Kidney epithelial cell (primary cell): ENCODE data around the gene CTNNBIP1. TPM values are rescaled to one million over a fixed set of nuclear protein-coding genes. Genes with fewer than 3 reads are reported as not detected.

Source experiments
- DNase-seq: peaks from one replicate; pipeline ENCODE4 v3.0.0-alpha.2; 2010; ENCODE audit warnings: low read depth
- H3K27me3 ChIP-seq: 2 replicates; pipeline ENCODE4 v1.6.0; 2011; ENCODE audit warnings: low read length; ENCODE audit not compliant: control insufficient read depth, insufficient read depth
- H3K36me3 ChIP-seq: 2 replicates; pipeline ENCODE4 v1.5.1; 2011; ENCODE audit warnings: low read length; ENCODE audit not compliant: control insufficient read depth, insufficient read depth
- H3K4me3 ChIP-seq: 2 replicates; pipeline ENCODE4 v1.5.1; 2011; ENCODE audit warnings: low read depth, mild to moderate bottlenecking, control low read depth, low read length
- total RNA-seq: library from RNA; depleted of rRNA; stranded (reverse); fragments of >200 nt; gene quantifications from 2 replicates; pipeline ENCODE4 v1.2.3, GENCODE V29; 2015
- TF ChIP-seq, protein P1 (sequence below): IDR thresholded peaks from 2 replicates; pipeline ENCODE4 v1.5.1; 2011; ENCODE audit warnings: mild to moderate bottlenecking, moderate library complexity, low read length, control low read depth, inconsistent platforms; ENCODE audit not compliant: insufficient read depth, poor library complexity, severe bottlenecking

The CTNNBIP1 gene
- total RNA-seq, 1 donor from 2014 or later, result 27.4 TPM

GRCh38 chr1:9891207-9891606 lies 18.9 kb downstream of the CTNNBIP1 start:
- TF ChIP-seq, protein P1, sequence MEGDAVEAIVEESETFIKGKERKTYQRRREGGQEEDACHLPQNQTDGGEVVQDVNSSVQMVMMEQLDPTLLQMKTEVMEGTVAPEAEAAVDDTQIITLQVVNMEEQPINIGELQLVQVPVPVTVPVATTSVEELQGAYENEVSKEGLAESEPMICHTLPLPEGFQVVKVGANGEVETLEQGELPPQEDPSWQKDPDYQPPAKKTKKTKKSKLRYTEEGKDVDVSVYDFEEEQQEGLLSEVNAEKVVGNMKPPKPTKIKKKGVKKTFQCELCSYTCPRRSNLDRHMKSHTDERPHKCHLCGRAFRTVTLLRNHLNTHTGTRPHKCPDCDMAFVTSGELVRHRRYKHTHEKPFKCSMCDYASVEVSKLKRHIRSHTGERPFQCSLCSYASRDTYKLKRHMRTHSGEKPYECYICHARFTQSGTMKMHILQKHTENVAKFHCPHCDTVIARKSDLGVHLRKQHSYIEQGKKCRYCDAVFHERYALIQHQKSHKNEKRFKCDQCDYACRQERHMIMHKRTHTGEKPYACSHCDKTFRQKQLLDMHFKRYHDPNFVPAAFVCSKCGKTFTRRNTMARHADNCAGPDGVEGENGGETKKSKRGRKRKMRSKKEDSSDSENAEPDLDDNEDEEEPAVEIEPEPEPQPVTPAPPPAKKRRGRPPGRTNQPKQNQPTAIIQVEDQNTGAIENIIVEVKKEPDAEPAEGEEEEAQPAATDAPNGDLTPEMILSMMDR, result no peak
- no peak for DNase-seq
- no peak overlapping the region for H3K4me3 ChIP-seq
- no peaks in the 10 kb centered on the region for H3K36me3 ChIP-seq
- H3K27me3 ChIP-seq, result no peaks in the 10 kb centered on the region

DNA sequence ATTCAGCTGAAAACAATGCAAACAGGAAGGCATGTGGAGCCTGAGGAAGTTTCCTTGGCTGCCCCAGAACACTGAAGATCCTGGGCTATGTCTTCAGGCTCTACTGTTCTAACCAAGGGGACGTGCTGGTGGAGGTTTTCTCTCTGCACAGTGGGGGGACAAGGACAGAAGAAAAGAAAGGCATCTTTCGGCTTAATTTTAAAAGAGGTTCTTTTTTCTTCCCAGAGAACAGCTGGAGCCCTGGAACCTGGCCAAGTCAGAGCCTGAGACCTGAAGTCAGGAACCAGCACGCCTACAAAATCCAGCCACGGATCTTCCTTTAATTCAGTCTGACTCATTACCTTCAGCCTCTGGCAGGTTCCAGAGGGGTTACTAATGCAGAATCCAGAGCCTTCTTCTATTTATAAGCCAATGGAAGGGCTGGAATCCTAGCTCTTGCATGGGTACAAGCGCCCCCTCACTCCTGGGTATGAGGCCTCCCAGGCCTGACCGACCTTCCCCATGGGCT lies 19.8 kb downstream of the CTNNBIP1 start:
- DNase-seq, result peak; percentile 89
- TF ChIP-seq, protein P1, result no peak
- Histone ChIP-seq H3K27me3 (no peaks in the 10 kb centered on the region), H3K4me3 (no peak overlapping the region), H3K36me3 (no peaks in the 10 kb centered on the region)

DNA sequence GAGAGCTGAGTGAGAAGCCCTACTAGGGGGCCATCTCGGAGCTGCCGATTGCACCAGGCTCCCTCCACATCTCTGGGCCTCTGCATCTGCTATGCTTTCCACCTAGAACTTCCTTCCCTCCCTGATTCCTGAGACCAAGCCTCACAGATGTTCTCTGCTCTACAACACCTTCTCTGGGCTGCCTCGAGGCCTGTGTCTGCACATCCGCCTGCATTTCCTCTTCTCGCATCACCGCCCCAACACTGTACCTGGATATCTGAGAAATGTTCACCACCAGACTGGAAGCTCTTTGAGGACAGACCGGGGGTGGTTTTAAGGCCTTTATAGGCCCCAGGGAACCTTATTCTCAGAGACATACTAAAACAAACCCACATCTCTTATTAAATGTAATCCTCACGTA lies 20.7 kb downstream of the CTNNBIP1 start:
- TF ChIP-seq, protein P1, result no peak
- DNase-seq, result no peak
- Histone ChIP-seq H3K36me3 (no peaks in the 10 kb centered on the region), H3K4me3 (no peak overlapping the region), H3K27me3 (no peaks in the 10 kb centered on the region)

DNA sequence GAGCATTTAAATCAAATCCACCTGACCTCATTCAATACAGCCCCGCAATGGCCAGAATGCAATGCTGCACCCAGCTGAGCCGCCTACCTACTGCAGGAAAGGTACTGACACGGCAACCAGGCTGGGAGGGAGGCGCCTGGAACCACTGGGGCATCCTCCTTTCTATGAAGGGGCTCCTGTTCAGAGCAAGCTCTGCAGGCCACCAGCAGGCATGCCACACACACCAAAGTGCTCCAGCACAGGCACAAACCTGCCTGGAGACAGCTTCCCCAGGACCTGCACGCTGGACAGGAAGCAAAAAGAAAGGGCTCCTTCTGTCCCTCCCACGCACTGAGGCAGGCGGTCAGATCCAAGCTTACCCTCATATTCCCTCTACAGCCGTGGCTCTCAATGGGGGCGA lies 21.2 kb downstream of the CTNNBIP1 start:
- no peaks in the 10 kb centered on the region for H3K36me3 ChIP-seq
- TF ChIP-seq, protein P1, result no peak
- no peak overlapping the region for H3K4me3 ChIP-seq
- DNase-seq, result no peak
- no peaks in the 10 kb centered on the region for H3K27me3 ChIP-seq

DNA sequence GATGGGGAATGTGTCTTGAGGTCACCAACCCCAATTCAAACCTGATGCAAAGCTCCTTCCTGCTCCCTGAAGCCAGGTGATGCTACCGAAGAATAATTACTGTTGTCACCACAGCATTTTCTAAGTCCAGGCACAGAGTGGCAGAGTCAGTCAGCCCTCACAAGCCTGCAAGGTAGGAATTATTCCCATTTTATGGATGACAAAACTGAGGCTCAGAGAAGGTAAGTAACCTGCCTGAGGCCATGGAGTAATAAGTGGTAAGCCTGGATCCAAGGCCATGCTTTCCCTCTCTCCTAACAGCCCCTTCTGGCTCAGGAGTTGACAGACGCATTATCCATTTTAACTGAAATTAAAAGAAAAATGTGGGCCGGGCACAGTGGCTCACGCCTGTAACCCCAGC lies 23.0 kb downstream of the CTNNBIP1 start:
- DNase-seq, result no peak
- TF ChIP-seq, protein P1, result no peak
- Histone ChIP-seq H3K27me3 (no peaks in the 10 kb centered on the region), H3K4me3 (no peak overlapping the region), H3K36me3 (no peaks in the 10 kb centered on the region)

DNA sequence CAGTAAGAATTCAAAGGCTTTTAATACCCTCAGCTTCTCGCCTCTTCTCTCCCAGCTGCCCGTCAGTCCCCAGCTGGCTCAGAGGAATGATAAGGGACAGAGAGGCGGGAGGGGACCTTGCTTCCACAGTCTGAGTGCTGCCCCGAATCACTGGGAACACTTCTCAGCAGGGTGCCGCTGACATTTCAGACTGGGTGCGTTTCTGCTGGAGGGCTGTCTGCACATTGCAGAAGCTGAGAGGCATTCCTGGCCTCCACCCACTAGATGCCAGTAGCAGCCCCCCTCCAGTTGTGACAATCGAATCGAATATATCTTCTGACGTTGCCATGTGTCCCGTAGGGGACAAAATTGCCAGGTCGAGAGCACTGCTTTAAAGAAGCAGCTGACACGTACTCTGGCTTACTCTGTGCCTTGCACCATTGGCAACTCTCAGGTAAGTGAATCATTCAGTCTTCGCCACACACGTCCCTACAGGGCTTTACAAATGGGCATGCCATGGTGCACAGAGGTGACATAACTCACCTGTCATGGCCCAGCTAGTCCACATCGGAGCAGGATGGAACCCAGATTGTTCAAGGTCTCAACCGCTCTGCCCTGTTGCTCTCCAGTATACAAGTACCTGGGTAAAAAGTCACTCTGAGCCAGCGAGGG lies 23.9 kb downstream of the CTNNBIP1 start:
- no peaks in the 10 kb centered on the region for H3K27me3 ChIP-seq
- TF ChIP-seq, protein P1, result no peak
- DNase-seq, result no peak
- no peak overlapping the region for H3K4me3 ChIP-seq
- H3K36me3 ChIP-seq, result no peaks in the 10 kb centered on the region
